K562 (cell line): ENCODE data around the gene QKI. TPM values are rescaled to one million over a fixed set of nuclear protein-coding genes. Genes with fewer than 3 reads are reported as not detected.

ENCODE experiments used
- KDM5B ChIP-seq: fragments of 200-600 bp; sonication (generic); IDR thresholded peaks from 2 replicates; pipeline ENCODE4 v1.6.1; 2012; ENCODE audit warnings: low read depth, mild to moderate bottlenecking, moderate library complexity, low read length, control low read depth, inconsistent platforms; ENCODE audit not compliant: insufficient replicate concordance
- RBM25 ChIP-seq: fragments of 200-400 bp; formaldehyde crosslinking; IDR thresholded peaks from 2 replicates; pipeline ENCODE4 v1.6.1; 2018; ENCODE audit warnings: low read length, low read depth, moderate library complexity; ENCODE audit not compliant: severe bottlenecking
- SIN3A ChIP-seq, 2 experiments: fragments of 150-350 bp in 1 of 2; IDR thresholded peaks; 2 replicates each; pipeline ENCODE4 v1.6.1; 2011 to 2016; ENCODE audit warnings: borderline replicate concordance in 2 of 2, low read depth in 2 of 2, low read length in 2 of 2, mild to moderate bottlenecking in 2 of 2, moderate library complexity in 2 of 2; ENCODE audit not compliant: control insufficient read depth in 1 of 2
- polyA plus RNA-seq, 8 experiments: library from polyadenylated mRNA; depleted of rRNA in 4 of 8; stranded (reverse) in 5 of 8; unstranded in 3 of 8; fragments of >200 nt; fragmentation: Nextera tagmentation in 2 of 8; fragmentation: Illumina TruSeq in 1 of 8; extraction: Ambion mirVana in 2 of 8; extraction: Trizol in 1 of 8; gene quantifications; 2 replicates each; pipeline versions ENCODE4 v1.2.1 to v1.2.3, GENCODE V29; 2011 to 2014; ENCODE audit warnings: inconsistent platforms in 1 of 8, missing spikeins in 1 of 8
- total RNA-seq, 7 experiments: library from RNA; depleted of rRNA in 6 of 7; stranded (reverse); fragments of >200 nt in 6 of 7; fragmentation: Illumina TruSeq in 2 of 7; extraction: Trizol in 2 of 7; gene quantifications; 2 replicates each; pipeline versions ENCODE4 v1.2.1 to v1.2.3, GENCODE V29; 2011 to 2021; ENCODE audit warnings: low replicate concordance in 1 of 7
- TF ChIP-seq, protein P1 (sequence below), 3 experiments: fragments of 200-800 bp in 1 of 3; fragments of 250-450 bp in 1 of 3; fragments of 450-650 bp in 1 of 3; sonication (Bioruptor Pico) in 1 of 3; sonication (Bioruptor generic) in 1 of 3; formaldehyde crosslinking in 1 of 3; IDR thresholded peaks; 2 replicates each; pipeline versions ENCODE4 v1.6.1 to v1.8.0; 2016 to 2022; ENCODE audit warnings: mild to moderate bottlenecking in 2 of 3, missing genetic modification characterization in 2 of 3, missing compliant biosample characterization in 1 of 3, moderate library complexity in 1 of 3
- TF ChIP-seq, protein P2 (sequence below): fragments of 450-650 bp; IDR thresholded peaks from 2 replicates; pipeline ENCODE4 v1.6.1; 2016; ENCODE audit warnings: low read depth
- TF ChIP-seq, protein P3 (sequence below): fragments of 200-800 bp; sonication (Bioruptor generic); IDR thresholded peaks from 2 replicates; pipeline ENCODE4 v1.6.1; 2016; ENCODE audit warnings: missing genetic modification characterization, missing compliant biosample characterization

Gene QKI
- total and polyA plus RNA-seq, 9 of the 15 experiments (the other 6 are each of a cell fraction or from before 2014, with no cell fraction given), result 20.4 to 215 (median 123) TPM

DNA sequence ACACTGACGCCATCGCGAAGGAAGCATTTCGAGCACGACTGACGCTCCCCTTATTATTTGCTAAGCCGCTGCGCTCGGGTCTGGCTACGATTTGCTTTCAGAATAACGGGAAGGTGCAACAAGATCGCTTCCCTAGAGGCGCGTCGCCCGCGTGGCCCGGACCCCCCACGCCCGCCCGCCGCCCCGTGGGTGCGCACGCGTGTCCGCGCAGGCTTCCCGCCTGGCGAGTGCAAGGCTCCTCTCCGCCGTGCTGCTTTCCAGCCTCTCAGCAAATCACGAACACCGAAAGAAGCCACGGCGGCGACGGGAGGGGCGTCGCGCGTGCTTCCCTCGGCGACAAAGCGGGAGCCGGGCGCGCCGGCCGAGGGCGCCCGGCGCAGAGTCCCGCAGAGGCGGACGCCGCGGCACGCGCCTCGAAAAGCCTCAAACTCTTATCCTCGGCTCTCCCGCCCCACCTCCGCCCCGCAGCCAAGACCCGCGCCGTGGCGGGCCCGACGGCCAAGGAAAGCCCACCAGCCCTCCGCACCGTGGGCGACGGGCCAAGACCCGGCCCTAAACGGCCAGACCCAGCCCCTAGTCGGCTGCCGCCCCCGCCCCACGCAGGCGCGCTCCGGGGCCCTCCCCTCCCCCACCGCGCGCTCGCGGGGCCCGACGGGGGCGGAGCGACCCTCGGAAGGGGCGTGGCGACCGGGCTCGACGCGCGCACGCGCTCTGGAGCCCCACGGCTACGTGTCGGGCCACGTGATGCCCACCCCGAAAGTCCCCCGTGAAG is 987 bp upstream of the QKI start (continued):
- TF ChIP-seq, protein P1, sequence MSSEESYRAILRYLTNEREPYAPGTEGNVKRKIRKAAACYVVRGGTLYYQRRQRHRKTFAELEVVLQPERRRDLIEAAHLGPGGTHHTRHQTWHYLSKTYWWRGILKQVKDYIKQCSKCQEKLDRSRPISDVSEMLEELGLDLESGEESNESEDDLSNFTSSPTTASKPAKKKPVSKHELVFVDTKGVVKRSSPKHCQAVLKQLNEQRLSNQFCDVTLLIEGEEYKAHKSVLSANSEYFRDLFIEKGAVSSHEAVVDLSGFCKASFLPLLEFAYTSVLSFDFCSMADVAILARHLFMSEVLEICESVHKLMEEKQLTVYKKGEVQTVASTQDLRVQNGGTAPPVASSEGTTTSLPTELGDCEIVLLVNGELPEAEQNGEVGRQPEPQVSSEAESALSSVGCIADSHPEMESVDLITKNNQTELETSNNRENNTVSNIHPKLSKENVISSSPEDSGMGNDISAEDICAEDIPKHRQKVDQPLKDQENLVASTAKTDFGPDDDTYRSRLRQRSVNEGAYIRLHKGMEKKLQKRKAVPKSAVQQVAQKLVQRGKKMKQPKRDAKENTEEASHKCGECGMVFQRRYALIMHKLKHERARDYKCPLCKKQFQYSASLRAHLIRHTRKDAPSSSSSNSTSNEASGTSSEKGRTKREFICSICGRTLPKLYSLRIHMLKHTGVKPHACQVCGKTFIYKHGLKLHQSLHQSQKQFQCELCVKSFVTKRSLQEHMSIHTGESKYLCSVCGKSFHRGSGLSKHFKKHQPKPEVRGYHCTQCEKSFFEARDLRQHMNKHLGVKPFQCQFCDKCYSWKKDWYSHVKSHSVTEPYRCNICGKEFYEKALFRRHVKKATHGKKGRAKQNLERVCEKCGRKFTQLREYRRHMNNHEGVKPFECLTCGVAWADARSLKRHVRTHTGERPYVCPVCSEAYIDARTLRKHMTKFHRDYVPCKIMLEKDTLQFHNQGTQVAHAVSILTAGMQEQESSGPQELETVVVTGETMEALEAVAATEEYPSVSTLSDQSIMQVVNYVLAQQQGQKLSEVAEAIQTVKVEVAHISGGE (CRISPR knock-in tag; IDR thresholded peaks at IDR 0.05), result peak in 1 of 3 experiments; percentile 35; a peak in 1 of 6 replicates
- peak; percentile 67 for TF ChIP-seq KDM5B
- TF ChIP-seq SIN3A (IDR thresholded peaks at IDR 0.05; ENCODE audit: borderline replicate concordance in 2 of 2, control insufficient read depth in 1 of 2, low read depth in 2 of 2, low read length in 2 of 2), result peak; percentile 29 to 38; a peak in 2 of 4 replicates
- TF ChIP-seq, protein P2, sequence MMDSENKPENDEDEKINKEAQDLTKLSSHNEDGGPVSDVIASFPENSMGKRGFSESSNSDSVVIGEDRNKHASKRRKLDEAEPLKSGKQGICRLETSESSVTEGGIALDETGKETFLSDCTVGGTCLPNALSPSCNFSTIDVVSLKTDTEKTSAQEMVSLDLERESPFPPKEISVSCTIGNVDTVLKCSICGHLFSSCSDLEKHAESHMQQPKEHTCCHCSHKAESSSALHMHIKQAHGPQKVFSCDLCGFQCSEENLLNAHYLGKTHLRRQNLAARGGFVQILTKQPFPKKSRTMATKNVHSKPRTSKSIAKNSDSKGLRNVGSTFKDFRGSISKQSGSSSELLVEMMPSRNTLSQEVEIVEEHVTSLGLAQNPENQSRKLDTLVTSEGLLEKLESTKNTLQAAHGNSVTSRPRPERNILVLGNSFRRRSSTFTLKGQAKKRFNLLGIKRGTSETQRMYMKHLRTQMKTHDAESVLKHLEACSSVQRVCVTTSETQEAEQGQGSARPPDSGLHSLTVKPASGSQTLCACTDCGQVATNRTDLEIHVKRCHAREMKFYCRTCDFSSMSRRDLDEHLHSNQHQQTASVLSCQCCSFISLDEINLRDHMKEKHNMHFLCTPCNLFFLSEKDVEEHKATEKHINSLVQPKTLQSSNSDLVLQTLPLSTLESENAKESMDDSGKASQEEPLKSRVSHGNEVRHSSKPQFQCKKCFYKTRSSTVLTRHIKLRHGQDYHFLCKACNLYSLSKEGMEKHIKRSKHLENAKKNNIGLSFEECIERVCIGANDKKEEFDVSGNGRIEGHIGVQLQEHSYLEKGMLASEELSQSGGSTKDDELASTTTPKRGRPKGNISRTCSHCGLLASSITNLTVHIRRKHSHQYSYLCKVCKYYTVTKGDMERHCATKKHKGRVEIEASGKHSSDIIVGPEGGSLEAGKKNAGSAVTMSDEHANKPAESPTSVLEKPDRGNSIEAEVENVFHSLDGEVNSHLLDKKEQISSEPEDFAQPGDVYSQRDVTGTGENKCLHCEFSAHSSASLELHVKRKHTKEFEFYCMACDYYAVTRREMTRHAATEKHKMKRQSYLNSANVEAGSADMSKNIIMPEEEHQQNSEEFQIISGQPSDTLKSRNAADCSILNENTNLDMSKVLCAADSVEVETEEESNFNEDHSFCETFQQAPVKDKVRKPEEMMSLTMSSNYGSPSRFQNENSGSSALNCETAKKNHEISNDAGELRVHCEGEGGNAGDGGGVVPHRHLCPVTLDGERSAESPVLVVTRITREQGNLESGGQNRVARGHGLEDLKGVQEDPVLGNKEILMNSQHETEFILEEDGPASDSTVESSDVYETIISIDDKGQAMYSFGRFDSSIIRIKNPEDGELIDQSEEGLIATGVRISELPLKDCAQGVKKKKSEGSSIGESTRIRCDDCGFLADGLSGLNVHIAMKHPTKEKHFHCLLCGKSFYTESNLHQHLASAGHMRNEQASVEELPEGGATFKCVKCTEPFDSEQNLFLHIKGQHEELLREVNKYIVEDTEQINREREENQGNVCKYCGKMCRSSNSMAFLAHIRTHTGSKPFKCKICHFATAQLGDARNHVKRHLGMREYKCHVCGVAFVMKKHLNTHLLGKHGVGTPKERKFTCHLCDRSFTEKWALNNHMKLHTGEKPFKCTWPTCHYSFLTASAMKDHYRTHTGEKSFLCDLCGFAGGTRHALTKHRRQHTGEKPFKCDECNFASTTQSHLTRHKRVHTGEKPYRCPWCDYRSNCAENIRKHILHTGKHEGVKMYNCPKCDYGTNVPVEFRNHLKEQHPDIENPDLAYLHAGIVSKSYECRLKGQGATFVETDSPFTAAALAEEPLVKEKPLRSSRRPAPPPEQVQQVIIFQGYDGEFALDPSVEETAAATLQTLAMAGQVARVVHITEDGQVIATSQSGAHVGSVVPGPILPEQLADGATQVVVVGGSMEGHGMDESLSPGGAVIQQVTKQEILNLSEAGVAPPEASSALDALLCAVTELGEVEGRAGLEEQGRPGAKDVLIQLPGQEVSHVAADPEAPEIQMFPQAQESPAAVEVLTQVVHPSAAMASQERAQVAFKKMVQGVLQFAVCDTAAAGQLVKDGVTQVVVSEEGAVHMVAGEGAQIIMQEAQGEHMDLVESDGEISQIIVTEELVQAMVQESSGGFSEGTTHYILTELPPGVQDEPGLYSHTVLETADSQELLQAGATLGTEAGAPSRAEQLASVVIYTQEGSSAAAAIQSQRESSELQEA, result no peak
- TF ChIP-seq, protein P3, sequence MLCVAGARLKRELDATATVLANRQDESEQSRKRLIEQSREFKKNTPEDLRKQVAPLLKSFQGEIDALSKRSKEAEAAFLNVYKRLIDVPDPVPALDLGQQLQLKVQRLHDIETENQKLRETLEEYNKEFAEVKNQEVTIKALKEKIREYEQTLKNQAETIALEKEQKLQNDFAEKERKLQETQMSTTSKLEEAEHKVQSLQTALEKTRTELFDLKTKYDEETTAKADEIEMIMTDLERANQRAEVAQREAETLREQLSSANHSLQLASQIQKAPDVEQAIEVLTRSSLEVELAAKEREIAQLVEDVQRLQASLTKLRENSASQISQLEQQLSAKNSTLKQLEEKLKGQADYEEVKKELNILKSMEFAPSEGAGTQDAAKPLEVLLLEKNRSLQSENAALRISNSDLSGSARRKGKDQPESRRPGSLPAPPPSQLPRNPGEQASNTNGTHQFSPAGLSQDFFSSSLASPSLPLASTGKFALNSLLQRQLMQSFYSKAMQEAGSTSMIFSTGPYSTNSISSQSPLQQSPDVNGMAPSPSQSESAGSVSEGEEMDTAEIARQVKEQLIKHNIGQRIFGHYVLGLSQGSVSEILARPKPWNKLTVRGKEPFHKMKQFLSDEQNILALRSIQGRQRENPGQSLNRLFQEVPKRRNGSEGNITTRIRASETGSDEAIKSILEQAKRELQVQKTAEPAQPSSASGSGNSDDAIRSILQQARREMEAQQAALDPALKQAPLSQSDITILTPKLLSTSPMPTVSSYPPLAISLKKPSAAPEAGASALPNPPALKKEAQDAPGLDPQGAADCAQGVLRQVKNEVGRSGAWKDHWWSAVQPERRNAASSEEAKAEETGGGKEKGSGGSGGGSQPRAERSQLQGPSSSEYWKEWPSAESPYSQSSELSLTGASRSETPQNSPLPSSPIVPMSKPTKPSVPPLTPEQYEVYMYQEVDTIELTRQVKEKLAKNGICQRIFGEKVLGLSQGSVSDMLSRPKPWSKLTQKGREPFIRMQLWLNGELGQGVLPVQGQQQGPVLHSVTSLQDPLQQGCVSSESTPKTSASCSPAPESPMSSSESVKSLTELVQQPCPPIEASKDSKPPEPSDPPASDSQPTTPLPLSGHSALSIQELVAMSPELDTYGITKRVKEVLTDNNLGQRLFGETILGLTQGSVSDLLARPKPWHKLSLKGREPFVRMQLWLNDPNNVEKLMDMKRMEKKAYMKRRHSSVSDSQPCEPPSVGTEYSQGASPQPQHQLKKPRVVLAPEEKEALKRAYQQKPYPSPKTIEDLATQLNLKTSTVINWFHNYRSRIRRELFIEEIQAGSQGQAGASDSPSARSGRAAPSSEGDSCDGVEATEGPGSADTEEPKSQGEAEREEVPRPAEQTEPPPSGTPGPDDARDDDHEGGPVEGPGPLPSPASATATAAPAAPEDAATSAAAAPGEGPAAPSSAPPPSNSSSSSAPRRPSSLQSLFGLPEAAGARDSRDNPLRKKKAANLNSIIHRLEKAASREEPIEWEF, result no peak
- no peak for TF ChIP-seq RBM25
